ENCODE results near the gene HADHA. TPM values are rescaled to one million over a fixed set of nuclear protein-coding genes. Genes with fewer than 3 reads are reported as not detected.
A peak's percentile ranks its signal among the peaks of the same experiment; 100 is the strongest.

The HADHA gene
- total RNA-seq, 1 donor from 2014 or later, result 130 TPM

- ATAC-seq, result no peak
- Histone ChIP-seq H3K9me3 (no peaks in the 10 kb centered on the region), H3K27me3 (ENCODE audit: low read depth) (peaks cover 18% of the 10 kb centered on the region), H3K36me3 (no peaks in the 10 kb centered on the region), H3K4me1 (peaks cover 5% of the 10 kb centered on the region), H3K27ac (no peak overlapping the region), H3K4me3 (peak overlapping the region; percentile 60)
- intact Hi-C loops (cut with DNase I), result no loop called here
- no peak for DNase-seq
- TF ChIP-seq, protein P1, sequence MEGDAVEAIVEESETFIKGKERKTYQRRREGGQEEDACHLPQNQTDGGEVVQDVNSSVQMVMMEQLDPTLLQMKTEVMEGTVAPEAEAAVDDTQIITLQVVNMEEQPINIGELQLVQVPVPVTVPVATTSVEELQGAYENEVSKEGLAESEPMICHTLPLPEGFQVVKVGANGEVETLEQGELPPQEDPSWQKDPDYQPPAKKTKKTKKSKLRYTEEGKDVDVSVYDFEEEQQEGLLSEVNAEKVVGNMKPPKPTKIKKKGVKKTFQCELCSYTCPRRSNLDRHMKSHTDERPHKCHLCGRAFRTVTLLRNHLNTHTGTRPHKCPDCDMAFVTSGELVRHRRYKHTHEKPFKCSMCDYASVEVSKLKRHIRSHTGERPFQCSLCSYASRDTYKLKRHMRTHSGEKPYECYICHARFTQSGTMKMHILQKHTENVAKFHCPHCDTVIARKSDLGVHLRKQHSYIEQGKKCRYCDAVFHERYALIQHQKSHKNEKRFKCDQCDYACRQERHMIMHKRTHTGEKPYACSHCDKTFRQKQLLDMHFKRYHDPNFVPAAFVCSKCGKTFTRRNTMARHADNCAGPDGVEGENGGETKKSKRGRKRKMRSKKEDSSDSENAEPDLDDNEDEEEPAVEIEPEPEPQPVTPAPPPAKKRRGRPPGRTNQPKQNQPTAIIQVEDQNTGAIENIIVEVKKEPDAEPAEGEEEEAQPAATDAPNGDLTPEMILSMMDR (IDR thresholded peaks at IDR 0.05), result no peak
These were observed 60.3 kb downstream of the HADHA start for GRCh38 chr2:26184121-26184520.

DNA sequence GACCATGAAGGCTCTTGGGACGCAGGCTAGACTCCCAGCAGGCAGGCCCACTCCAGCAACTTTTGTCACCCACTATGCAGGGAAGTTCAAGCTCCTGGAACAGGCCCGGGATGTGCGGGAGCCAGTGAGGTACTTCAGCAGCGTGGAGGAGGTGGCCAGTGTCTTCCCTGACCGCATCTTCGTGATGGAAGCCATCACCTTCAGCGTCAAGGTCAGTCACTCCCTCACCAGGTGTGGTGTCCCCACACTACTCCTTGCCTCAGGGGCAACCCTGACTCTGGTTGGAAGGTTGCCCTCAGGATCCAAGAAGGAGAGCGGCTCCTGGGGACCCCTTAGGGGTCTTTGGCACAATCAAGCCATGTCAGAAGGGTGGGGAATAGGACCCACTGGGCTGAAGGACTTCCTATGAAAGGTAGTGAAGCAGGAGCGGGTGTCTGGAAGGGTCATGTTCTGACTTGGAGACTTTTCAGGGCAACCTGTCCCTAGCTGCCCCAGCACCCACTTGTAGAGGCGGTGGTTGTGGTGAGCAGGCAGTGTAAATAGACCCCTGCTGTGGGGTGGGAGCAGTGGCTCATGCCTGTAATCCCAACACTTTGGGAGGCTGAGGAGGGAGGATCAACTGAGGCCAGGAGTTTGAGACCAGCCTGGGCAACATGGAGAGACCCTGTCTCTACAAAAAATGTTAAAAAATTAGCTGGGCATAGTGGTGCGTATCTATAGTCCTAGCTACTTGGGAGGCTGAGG lies 61.4 kb downstream of the HADHA start:
- DNase-seq, result no peak
- Histone ChIP-seq H3K4me3 (no peak overlapping the region), H3K27ac (no peak overlapping the region), H3K4me1 (peaks cover 6% of the 10 kb centered on the region), H3K27me3 (ENCODE audit: low read depth) (peaks cover 21% of the 10 kb centered on the region), H3K36me3 (no peaks in the 10 kb centered on the region), H3K9me3 (no peaks in the 10 kb centered on the region)
- TF ChIP-seq, protein P1 (IDR thresholded peaks at IDR 0.05), result no peak
- ATAC-seq, result no peak
- intact Hi-C loops (cut with DNase I), result no loop called here

DNA sequence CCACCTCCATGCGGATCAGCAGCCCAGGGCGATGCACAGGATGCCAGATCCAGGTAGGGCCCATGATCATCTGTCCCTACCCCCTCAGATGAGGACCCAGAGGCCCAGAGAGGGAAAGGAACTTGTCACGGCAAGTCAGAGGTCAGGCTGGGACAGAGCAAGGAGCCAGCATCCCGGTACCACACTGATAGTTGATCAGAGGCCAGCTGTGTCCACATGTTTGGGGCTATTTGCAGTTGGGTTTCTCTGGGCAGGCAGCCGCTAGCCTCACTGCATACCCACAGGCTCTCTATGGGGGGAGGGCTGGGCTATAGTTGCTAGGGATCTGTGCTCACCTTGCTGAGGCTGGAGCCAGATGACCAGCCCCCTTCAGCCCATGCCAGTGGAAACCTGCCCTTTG lies 62.0 kb downstream of the HADHA start:
- Histone ChIP-seq H3K27ac (no peak overlapping the region), H3K36me3 (no peaks in the 10 kb centered on the region), H3K4me3 (no peak overlapping the region), H3K9me3 (no peaks in the 10 kb centered on the region), H3K4me1 (peaks cover 6% of the 10 kb centered on the region), H3K27me3 (ENCODE audit: low read depth) (peaks cover 21% of the 10 kb centered on the region)
- TF ChIP-seq, protein P1 (IDR thresholded peaks at IDR 0.05), result no peak
- no peak for ATAC-seq
- DNase-seq, result no peak
- intact Hi-C loops (cut with DNase I), result no loop called here

GRCh38 chr2:26179446-26179913 lies 65.0 kb downstream of the HADHA start:
- no peak for ATAC-seq
- Histone ChIP-seq H3K4me3 (peak overlapping the region; percentile 66), H3K27ac (no peak overlapping the region), H3K27me3 (ENCODE audit: low read depth) (peaks cover 38% of the 10 kb centered on the region), H3K36me3 (no peaks in the 10 kb centered on the region), H3K9me3 (no peaks in the 10 kb centered on the region), H3K4me1 (peaks cover 6% of the 10 kb centered on the region)
- TF ChIP-seq, protein P1 (IDR thresholded peaks at IDR 0.05), result no peak
- intact Hi-C loops (cut with DNase I), result no loop called here
- no peak for DNase-seq

GRCh38 chr2:26178746-26179436 lies 65.5 kb downstream of the HADHA start:
- DNase-seq, result peak; percentile 56
- peak; percentile 60 to 63 for ATAC-seq

More at GRCh38 chr2:26178746-26179436, 65.5 kb downstream of the HADHA start:
- H3K4me3 ChIP-seq, result peak overlapping the region; percentile 66
- no peaks in the 10 kb centered on the region for H3K36me3 ChIP-seq
- H3K4me1 ChIP-seq, result peaks cover 6% of the 10 kb centered on the region
- no peaks in the 10 kb centered on the region for H3K9me3 ChIP-seq
- H3K27ac ChIP-seq, result no peak overlapping the region
- peaks cover 42% of the 10 kb centered on the region for H3K27me3 ChIP-seq (ENCODE audit: low read depth)
- TF ChIP-seq, protein P1 (IDR thresholded peaks at IDR 0.05), result no peak
- intact Hi-C loops (cut with DNase I), result no loop called here

Data from lower lobe of right lung (tissue), 2 donors.